SK-N-SH treated with all-trans-retinoic acid at 6 μM for 48 hours (cell line): ENCODE results near the gene KCTD2.

ENCODE experiments used
- CSDC2 ChIP-seq: fragments of 250-450 bp; sonication (Bioruptor Pico); IDR thresholded peaks from 2 replicates; pipeline ENCODE4 v1.5.0; 2020; ENCODE audit warnings: mild to moderate bottlenecking, moderate library complexity
- ESRRG ChIP-seq: fragments of 250-450 bp; sonication (Bioruptor Pico); IDR thresholded peaks from 2 replicates; pipeline ENCODE4 v1.6.1; 2021; ENCODE audit warnings: mild to moderate bottlenecking
- ZNF70 ChIP-seq: fragments of 450-650 bp; formaldehyde crosslinking; IDR thresholded peaks from 2 replicates; pipeline ENCODE4 v1.5.0; 2020; ENCODE audit warnings: mild to moderate bottlenecking, moderate library complexity

DNA sequence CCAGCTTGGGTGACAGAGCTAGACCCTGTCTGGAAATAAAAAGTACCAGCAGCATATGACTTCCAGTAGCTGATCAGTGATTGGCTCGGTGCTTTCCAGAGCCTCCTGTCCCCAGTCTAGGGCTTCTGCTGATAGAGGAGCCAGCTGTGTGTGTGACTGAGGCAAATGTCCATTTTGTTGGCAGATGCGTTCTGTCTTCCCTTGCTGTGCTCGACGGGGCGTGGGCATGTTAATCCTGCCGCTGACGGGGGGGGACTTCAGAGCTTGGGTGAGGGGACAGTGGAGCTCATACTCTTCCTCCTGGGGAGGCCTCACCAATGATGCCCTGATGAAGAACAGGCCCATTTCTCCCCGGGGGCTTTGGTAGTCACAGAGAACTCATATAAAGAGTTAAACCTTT lies 14.6 kb downstream of the KCTD2 start:
- no peak for TF ChIP-seq ZNF70 (CRISPR knock-in tag)
- TF ChIP-seq ESRRG (CRISPR knock-in tag), result no peak
- no peak for TF ChIP-seq CSDC2
